Retina (tissue), 1 donor: Measurements from ENCODE around the gene TEFM.
"Not testable (repeated sequence)": the region's sequence is repeated elsewhere in the genome, so short reads cannot be mapped to it uniquely, and the experiment has no call there.

ENCODE experiments used
- DNase-seq: peaks from one replicate; pipeline ENCODE4 v3.0.0-alpha.2; 2016

TEFM gene

GRCh38 chr17:30906101-30906911 is at the start of gene TEFM:
TEFM (minus strand) TSS chr17:30906238; CDS start chr17:30906198, 40 bp downstream.
- DNase-seq: peak; percentile 96

- no peak for DNase-seq
These were observed 48.2 kb upstream of the TEFM start for GRCh38 chr17:30954046-30954830.

DNA sequence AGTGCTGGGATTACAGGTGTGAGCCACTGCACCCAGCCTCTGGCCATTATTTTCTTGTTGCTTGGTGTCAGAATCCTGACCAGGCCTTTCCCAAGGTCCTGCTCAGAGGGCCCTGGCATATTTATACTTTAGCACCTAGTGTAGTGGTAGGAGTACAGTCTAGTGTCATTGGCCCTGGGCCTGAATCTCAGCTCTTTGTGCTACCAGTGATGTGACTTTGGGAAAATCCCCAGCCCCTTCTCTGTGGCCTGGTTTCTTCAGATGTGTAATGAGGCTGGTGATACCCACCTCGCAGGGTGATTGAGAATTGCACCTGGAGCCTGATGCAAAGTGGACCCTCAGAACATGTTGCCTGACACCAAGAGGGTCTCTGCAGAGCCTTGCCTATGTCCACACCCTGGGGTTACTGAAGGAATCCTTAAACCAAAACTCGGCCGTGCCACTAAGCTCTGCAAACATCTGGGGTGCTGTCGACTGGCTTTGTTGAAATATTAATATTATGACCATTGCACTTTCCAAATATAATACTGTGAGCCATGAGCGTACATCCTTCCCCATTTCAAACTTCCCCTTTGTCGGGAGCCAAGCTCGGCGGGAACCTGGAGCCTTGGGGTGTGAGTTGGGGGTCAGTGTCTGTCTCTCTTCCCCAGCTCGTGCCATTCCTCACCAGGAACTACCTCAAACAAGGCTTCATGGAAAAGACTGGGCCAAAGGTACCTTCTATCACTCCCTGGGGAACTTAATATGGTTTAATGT is 46.8 kb upstream of the TEFM start:
- no peak for DNase-seq

- DNase-seq: no peak
These were observed 44.8 kb upstream of the TEFM start for GRCh38 chr17:30950669-30951399.

GRCh38 chr17:30950189-30950588 is 44.2 kb upstream of the TEFM start:
- no peak for DNase-seq

- no peak for DNase-seq
These were observed 41.8 kb upstream of the TEFM start for GRCh38 chr17:30947796-30948195.

DNA sequence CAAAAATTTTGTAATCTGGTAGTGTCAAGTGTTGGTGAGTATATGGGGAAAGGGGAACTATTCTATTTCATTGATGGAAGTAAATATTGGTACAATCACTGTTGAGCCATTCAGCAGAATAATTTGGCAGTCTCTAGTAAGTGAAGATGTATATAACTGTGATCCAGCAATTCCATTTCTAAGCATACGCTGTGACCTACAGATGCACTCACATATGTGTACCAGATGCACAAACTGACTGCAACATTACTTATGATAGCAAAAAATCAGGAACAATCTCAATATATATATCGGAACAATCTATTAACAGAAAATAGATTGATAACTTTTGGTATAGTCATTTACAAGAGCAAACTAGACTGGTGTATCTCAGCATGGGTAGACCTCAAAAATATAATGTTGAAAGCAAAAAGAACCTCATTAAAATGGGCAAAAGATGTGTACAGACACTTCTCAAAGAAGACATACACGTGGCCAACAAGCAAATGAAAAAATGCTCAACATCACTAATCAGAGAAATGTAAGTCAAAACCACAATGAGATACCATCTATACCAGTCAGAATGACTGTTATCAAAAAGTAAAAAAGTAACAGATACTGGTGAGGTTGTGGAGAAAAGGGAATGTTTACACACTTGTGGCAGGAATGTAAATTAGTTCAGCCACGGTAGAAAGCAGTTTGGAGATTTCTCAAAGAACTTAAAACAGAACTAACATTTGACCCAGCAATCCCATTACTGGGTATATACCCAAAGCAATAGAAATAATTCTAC is 36.5 kb upstream of the TEFM start:
- no peak for DNase-seq

- no peak for DNase-seq
These were observed 33.1 kb upstream of the TEFM start for GRCh38 chr17:30939051-30939689.

DNA sequence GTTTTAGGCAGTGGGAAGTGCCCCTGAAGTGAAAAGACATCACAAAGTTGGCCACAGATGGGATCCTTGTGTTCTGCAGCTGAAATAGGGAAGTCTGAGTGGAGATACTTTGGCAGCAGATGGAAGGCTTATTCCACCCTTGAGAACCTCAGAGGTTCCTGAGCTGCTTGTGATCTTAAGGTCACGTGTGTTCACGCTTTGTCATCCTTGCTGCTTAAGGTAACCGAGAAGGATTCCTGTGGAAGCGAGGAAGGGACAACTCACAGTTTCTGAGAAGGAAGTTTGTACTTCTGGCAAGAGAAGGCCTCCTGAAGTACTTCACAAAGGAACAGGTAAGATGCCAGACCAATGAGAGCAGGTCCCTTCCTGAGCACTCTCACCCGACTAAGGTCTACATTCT is 27.9 kb upstream of the TEFM start:
- no peak for DNase-seq

GRCh38 chr17:30931582-30931981 is 25.5 kb upstream of the TEFM start:
- DNase-seq: not testable (repeated sequence)

- DNase-seq: no peak
These were observed 24.5 kb upstream of the TEFM start for GRCh38 chr17:30930495-30930894.

- DNase-seq: not testable (repeated sequence)
These were observed 23.8 kb upstream of the TEFM start for GRCh38 chr17:30929861-30930260.

- DNase-seq: no peak
These were observed 23.1 kb upstream of the TEFM start for GRCh38 chr17:30929081-30929633.

DNA sequence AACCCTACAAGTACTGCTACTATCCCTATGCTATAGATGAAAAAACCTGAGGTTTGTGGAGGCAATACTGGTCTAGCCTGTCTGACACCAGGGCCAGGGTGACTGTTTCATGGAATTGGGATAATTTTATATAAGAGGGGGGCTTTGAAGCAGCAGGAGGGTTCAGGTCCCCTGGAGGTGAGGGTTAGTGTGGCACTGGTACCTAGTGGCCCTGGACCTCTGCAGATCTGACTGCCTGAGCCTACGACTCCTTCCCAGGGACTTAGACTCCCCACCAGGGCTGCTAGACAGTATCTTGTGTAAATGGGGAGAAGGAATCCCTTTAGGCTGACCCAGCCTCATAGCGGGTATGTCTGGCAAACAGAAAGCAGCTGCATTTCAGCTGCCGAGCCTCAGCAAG is 22.5 kb upstream of the TEFM start:
- DNase-seq: no peak

- no peak for DNase-seq
These were observed 21.7 kb upstream of the TEFM start for GRCh38 chr17:30927756-30928155.

DNA sequence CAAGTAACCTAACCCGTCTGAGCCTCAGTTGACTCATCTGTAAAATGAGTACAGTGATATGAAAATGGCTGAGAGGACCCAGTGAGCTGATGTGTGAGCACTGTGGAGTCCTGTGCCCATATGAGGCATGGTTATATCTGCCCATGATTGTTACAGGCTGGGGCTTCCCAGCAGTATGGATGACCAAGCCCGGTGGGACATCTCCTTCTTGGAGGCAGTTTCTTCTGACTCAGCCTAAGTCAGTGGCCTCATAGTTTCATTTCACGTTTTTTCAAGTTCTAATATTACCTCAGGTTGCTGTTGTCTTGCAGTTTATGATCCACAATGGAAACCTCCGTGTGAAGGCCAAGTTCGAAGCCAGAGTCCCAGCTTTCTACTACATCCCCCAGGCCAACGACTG is 20.5 kb upstream of the TEFM start:
- DNase-seq: no peak

DNA sequence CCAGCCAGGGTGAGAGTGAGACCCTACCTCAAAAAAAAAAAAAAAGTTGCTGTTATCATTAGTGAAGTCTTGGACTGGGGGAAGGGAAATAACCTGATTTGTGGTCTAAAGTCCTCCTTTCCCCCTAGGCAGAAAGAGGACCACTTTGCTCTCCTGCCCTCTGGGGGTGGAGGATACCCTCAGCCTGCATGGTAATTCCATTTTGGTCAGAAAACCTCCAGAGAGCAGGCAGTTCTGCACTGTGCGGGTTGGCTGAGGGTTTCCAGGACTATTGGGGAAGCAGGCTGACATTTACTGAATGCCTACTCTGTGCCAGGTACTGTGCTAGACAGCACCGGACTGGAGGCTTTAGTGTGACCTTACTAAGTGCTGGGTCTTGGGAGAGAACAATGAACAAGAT is 18.3 kb upstream of the TEFM start:
- no peak for DNase-seq

- peak; percentile 34 for DNase-seq
These were observed 16.4 kb upstream of the TEFM start for GRCh38 chr17:30922235-30923030.

DNA sequence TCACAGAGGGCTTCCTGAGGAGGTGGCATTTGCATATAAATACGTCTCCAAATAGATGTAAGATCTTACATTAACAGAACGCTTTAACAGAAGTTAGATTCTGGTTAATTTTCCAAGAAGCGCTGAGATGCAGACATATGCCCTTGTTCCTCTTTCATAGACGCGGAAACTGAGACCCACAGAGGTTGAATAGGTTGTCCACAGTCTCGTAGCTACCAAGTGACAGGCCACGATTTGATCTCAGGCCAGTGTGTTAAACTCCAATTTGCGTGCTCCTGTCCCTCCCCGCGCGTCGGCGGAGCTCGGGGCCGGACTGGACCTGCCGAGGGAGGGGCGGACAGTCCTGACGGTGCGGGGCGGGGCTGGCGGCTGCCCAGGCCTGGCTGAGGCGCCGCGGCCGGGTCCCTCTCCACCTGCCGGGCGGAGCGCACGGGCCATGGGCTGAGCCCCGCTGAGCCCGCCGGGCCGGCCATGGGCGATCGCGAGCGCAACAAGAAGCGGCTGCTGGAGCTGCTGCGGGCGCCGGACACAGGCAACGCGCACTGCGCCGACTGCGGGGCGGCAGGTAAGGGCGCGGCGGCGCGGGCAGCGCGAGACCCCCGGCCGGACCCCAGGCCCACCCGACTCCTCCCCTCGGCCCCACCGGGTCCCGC is 15.6 kb upstream of the TEFM start, which contains the start of gene ADAP2:
Gene ADAP2, plus strand, starts transcription at position 402 of the 653 bp plus-strand sequence. Its CDS starts 70 bp downstream, at position 472.
- peak; percentile 24 for DNase-seq
